ENCODE results near the gene PHETA2. TPM values are rescaled to one million over a fixed set of nuclear protein-coding genes. Genes with fewer than 3 reads are reported as not detected.
A peak's percentile ranks its signal among the peaks of the same experiment; 100 is the strongest.

The PHETA2 gene
- total RNA-seq, 2 experiments from 2014 or later: 1.6 to 1.9 TPM

GRCh38 chr22:42061041-42061440 lies 13.0 kb upstream of the PHETA2 start:
- Mint-ChIP-seq H3K27ac (no peak overlapping the region), H3K27me3 (ENCODE audit: low read depth) (peaks cover 2% of the 10 kb centered on the region), H3K4me3 (no peak overlapping the region), H3K36me3 (ENCODE audit: low read depth) (peaks cover 62% of the 10 kb centered on the region), H3K4me1 (ENCODE audit: low read depth) (no peaks in the 10 kb centered on the region), H3K9me3 (ENCODE audit: insufficient read depth) (peaks cover 20% of the 10 kb centered on the region)
- ChIA-PET CTCF (no interaction called here), POLR2A (interaction anchor here (0.7 to 1.3 kb wide), 2 partner anchors 10 to 29 kb away, joined by 3 read pairs; partner anchors contain the start of gene NAGA)
- DNase-seq: no peak
- ATAC-seq: no peak

- H3K4me1 Mint-ChIP-seq (ENCODE audit: low read depth): no peaks in the 10 kb centered on the region
- ChIA-PET POLR2A (no interaction called here), CTCF (no interaction called here)
- peaks cover 5% of the 10 kb centered on the region for H3K9me3 Mint-ChIP-seq (ENCODE audit: insufficient read depth)
- DNase-seq (no peak), ATAC-seq (no peak)
- H3K36me3 Mint-ChIP-seq (ENCODE audit: low read depth): peaks cover 64% of the 10 kb centered on the region
- H3K27ac Mint-ChIP-seq: no peak overlapping the region
- H3K27me3 Mint-ChIP-seq (ENCODE audit: low read depth): no peaks in the 10 kb centered on the region
- H3K4me3 Mint-ChIP-seq: no peak overlapping the region
Observed at GRCh38 chr22:42062506-42063170, 11.4 kb upstream of the PHETA2 start.

- ATAC-seq (no peak), DNase-seq (no peak)
- POLR2A ChIA-PET: interaction anchor here (1.4 kb wide), 1 partner anchor 14 kb away, joined by 7 read pairs; no protein-coding TSS in a partner anchor
- CTCF ChIA-PET: no interaction called here
- H3K4me3 Mint-ChIP-seq: no peak overlapping the region
- peaks cover 4% of the 10 kb centered on the region for H3K4me1 Mint-ChIP-seq (ENCODE audit: low read depth)
- peaks cover 53% of the 10 kb centered on the region for H3K36me3 Mint-ChIP-seq (ENCODE audit: low read depth)
- no peak overlapping the region for H3K27ac Mint-ChIP-seq
- H3K9me3 Mint-ChIP-seq (ENCODE audit: insufficient read depth): no peaks in the 10 kb centered on the region
- no peaks in the 10 kb centered on the region for H3K27me3 Mint-ChIP-seq (ENCODE audit: low read depth)
Observed at GRCh38 chr22:42064629-42065028, 9.4 kb upstream of the PHETA2 start.

- ATAC-seq (no peak), DNase-seq (no peak)
- Mint-ChIP-seq H3K27me3 (ENCODE audit: low read depth) (no peaks in the 10 kb centered on the region), H3K4me1 (ENCODE audit: low read depth) (peaks cover 11% of the 10 kb centered on the region), H3K36me3 (ENCODE audit: low read depth) (peaks cover 44% of the 10 kb centered on the region), H3K9me3 (ENCODE audit: insufficient read depth) (no peaks in the 10 kb centered on the region), H3K27ac (no peak overlapping the region), H3K4me3 (no peak overlapping the region)
- CTCF ChIA-PET: no interaction called here
- POLR2A ChIA-PET: interaction anchor here (1.4 kb wide), 1 partner anchor 13 kb away, joined by 7 read pairs; no protein-coding TSS in a partner anchor
Observed at GRCh38 chr22:42065438-42066125, 8.5 kb upstream of the PHETA2 start.

DNA sequence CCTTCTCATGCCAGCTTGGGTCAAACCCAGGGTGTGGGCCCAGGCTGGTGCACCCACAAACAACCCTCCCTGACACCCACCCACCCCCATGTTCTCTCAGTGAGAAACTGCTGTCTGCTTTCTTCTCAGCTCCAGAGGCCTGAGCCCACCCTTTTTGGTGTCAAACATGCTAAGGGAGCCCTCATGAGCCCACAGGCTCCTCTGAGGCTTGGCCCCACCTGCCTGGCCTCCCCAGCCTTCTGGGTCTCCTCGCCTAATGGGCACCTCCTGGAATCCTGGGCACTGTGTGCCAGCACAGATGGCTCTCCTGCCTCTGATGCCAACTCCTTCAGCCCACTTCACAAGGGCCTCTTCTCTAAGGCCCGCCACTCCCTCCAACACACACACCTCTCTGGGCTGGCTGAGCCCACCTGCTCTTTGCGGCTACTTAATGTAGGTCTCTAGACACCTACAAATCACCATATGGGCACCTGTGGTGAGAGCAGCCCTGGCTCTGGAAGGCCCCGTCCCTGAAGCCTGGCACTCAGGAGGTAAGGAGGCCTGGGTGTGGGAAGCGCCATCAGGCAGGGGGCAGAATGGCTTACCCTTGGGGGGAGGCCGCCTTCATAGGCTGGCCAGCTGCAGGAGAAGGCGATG lies 7.8 kb upstream of the PHETA2 start:
- no peak for DNase-seq
- no peak for ATAC-seq
- ChIA-PET POLR2A (interaction anchor here (1.4 kb wide), 1 partner anchor 12 kb away, joined by 7 read pairs; no protein-coding TSS in a partner anchor), CTCF (interaction anchor here (0.6 kb wide), 1 partner anchor 11 kb away, joined by 3 read pairs; no protein-coding TSS in a partner anchor)
- H3K27me3 Mint-ChIP-seq (ENCODE audit: low read depth): no peaks in the 10 kb centered on the region
- no peak overlapping the region for H3K27ac Mint-ChIP-seq
- H3K9me3 Mint-ChIP-seq (ENCODE audit: insufficient read depth): no peaks in the 10 kb centered on the region
- peaks cover 18% of the 10 kb centered on the region for H3K4me1 Mint-ChIP-seq (ENCODE audit: low read depth)
- no peak overlapping the region for H3K4me3 Mint-ChIP-seq
- peaks cover 37% of the 10 kb centered on the region for H3K36me3 Mint-ChIP-seq (ENCODE audit: low read depth)

DNA sequence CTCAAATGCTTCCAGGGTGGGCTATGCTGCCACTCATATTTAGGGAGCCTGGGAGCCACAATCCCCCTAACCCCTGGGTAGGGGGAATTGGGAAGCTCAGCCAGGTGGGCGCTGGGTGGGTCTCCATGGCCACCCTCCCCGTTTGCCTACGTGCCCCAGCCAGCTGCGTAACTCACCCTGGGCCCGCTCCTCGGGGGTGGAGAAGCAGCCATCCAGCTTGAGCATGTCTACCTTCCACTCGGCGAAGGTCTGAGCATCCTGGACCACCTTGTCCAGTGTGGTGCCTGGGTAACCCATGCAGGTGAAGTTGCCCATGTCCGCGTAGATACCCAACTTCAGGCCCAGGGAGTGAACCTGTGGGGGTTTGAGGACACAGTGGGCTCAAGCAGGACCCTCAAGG lies 7.1 kb upstream of the PHETA2 start:
- ChIA-PET POLR2A (interaction anchor here (0.6 kb wide), 1 partner anchor 24 kb away, joined by 4 read pairs; the partner anchor contains the start of gene NDUFA6), CTCF (interaction anchor here (0.6 kb wide), 1 partner anchor 10 kb away, joined by 3 read pairs; no protein-coding TSS in a partner anchor)
- H3K4me1 Mint-ChIP-seq (ENCODE audit: low read depth): peaks cover 25% of the 10 kb centered on the region
- no peaks in the 10 kb centered on the region for H3K27me3 Mint-ChIP-seq (ENCODE audit: low read depth)
- no peaks in the 10 kb centered on the region for H3K9me3 Mint-ChIP-seq (ENCODE audit: insufficient read depth)
- no peak overlapping the region for H3K27ac Mint-ChIP-seq
- H3K36me3 Mint-ChIP-seq (ENCODE audit: low read depth): peaks cover 37% of the 10 kb centered on the region
- ATAC-seq (no peak), DNase-seq (no peak)
- no peak overlapping the region for H3K4me3 Mint-ChIP-seq

DNA sequence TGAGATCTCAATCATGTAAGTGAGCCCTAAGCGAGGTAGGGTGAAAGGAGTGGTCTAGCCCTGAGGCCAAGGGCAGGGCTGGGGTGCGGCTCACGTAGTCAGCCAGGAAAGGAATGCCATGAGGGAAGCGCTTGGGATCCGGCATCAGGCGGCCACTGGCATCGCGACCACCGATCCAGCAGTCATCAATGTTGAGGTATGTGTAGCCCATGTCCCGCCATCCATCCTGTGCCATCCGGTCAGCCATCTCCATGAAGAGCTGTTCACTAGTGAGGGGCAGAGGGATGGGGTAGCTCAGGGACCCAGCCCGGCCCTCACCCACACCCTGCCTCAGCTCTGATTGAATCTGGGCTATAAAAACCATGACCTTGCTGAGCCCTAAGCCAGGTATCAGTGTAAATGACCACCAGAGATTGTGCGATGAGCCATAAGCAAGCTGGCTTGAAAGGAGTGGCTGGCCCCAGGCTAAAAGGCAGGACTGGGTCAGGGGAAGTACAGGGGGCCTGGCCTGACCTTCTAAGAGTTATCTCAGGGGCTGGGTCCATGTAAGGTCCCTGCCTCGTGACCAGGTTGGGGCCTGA lies 6.3 kb upstream of the PHETA2 start:
- Mint-ChIP-seq H3K27ac (no peak overlapping the region), H3K36me3 (ENCODE audit: low read depth) (peaks cover 32% of the 10 kb centered on the region), H3K4me1 (ENCODE audit: low read depth) (peaks cover 29% of the 10 kb centered on the region), H3K4me3 (no peak overlapping the region), H3K27me3 (ENCODE audit: low read depth) (no peaks in the 10 kb centered on the region), H3K9me3 (ENCODE audit: insufficient read depth) (no peaks in the 10 kb centered on the region)
- ChIA-PET POLR2A (no interaction called here), CTCF (no interaction called here)
- DNase-seq: no peak
- ATAC-seq: no peak

DNA sequence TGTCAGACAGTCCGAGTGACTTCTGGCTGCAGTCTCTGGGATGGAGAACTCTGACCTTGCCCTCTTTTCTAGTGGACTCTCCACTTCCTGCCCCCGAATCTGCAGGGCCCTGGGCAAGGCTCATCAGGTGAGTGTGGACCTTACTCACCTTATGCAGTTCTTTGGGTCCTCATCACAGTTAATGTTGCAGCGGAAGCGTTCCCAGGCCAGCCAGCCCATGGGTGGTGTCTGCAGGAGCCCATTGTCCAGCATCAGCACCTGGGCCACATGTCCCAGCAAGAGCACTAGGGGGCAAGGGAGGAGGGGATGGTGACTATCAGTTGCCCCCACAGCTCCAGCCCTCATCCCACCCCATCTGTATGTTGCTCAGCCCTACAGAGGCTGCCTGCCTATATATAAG lies 5.8 kb upstream of the PHETA2 start:
- Mint-ChIP-seq H3K27ac (no peak overlapping the region), H3K36me3 (ENCODE audit: low read depth) (peaks cover 27% of the 10 kb centered on the region), H3K4me1 (ENCODE audit: low read depth) (peaks cover 33% of the 10 kb centered on the region), H3K9me3 (ENCODE audit: insufficient read depth) (no peaks in the 10 kb centered on the region), H3K27me3 (ENCODE audit: low read depth) (no peaks in the 10 kb centered on the region), H3K4me3 (no peak overlapping the region)
- POLR2A ChIA-PET: interaction anchor here (3.3 kb wide), 1 partner anchor 11 kb away, joined by 26 read pairs; the partner anchor contains the start of gene SMDT1
- CTCF ChIA-PET: interaction anchor here (1.0 kb wide), 1 partner anchor 23 kb away, joined by 3 read pairs; no protein-coding TSS in a partner anchor
- ATAC-seq (no peak), DNase-seq (no peak)

GRCh38 chr22:42069801-42070516 lies 4.1 kb upstream of the PHETA2 start:
- peak; percentile 36 for DNase-seq
- ChIA-PET CTCF (interaction anchor here (0.5 to 1.9 kb wide), 7 partner anchors 10 to 387 kb away, joined by 3 to 9 read pairs (median 3); partner anchors contain the start of genes NDUFA6 and WBP2NL), POLR2A (interaction anchor here (1.0 to 3.3 kb wide), 5 partner anchors 10 to 127 kb away, joined by 3 to 26 read pairs (median 5); partner anchors contain the start of genes NDUFA6, SMDT1 and WBP2NL)
- Mint-ChIP-seq H3K27me3 (ENCODE audit: low read depth) (no peaks in the 10 kb centered on the region), H3K9me3 (ENCODE audit: insufficient read depth) (no peaks in the 10 kb centered on the region), H3K27ac (peak overlapping the region; percentile 93), H3K4me3 (peak overlapping the region; percentile 86), H3K4me1 (ENCODE audit: low read depth) (peaks cover 37% of the 10 kb centered on the region), H3K36me3 (ENCODE audit: low read depth) (peaks cover 25% of the 10 kb centered on the region)
- ATAC-seq: no peak

DNA sequence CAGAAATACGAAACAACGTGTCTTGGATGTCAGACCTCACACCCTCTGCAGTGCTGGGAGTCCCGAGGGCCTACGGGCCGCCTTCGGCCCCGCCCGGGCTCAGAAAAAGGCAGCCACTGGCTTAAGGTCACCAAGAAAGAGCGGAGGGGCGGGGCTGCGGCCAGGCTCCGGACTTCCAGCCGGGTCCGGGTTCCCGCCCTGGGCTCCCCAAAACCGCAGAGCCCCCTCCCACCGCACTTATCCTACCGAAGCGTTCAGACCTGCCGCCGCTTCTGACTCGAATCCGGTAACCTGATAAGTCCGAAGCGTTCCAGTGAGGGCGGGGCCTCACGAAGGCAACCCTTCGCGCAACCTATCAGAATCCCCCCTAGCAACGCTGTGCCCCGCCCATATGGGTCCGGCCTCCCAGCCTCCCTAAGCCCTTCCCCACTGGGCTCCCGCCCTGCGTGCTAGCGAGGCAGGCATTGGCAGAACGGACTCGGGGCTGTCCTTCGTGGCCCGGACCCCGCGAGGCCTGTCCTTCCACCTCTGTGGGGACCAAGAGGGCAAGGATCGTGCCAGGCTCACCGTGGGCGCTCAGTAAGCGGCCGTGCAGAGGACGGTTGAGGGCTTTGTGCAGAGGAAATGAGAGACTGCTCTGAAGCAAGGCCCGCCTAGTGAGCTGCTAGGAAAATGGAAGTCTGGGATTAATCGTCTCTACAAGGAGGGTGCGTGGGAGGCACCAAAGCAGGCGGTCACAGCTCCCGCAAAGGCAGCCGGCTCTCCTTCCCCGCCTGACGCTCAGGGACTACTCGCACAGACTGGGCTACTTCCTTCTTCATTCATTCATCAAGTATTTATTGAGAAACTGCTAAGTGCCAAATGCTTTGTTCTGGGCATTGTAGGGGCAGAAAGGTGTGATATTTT lies 3.3 kb upstream of the PHETA2 start, which contains the start of gene NAGA:
Gene NAGA, minus strand, starts transcription at position 296 of the 906 bp plus-strand sequence. CDS start 515 bp downstream, outside the sequence.
- Mint-ChIP-seq H3K9me3 (ENCODE audit: insufficient read depth) (no peaks in the 10 kb centered on the region), H3K4me3 (peak within 1 kb of the TSS; percentile 86), H3K27me3 (ENCODE audit: low read depth) (no peaks in the 10 kb centered on the region), H3K27ac (peak within 1 kb of the TSS; percentile 93), H3K36me3 (ENCODE audit: low read depth) (peaks cover 17% of the 10 kb centered on the region), H3K4me1 (ENCODE audit: low read depth) (peaks cover 39% of the 10 kb centered on the region)
- peak; percentile 97 for DNase-seq
- peak; percentile 99 for ATAC-seq
- ChIA-PET CTCF (interaction anchor here (0.5 to 1.9 kb wide), 8 partner anchors 9 to 386 kb away, joined by 3 to 9 read pairs (median 5); partner anchors contain the start of genes NDUFA6, SMDT1 and WBP2NL), POLR2A (interaction anchor here (0.9 to 3.3 kb wide), 7 partner anchors 9 to 289 kb away, joined by 3 to 26 read pairs (median 4); partner anchors contain the start of genes NDUFA6, SMDT1 and WBP2NL)
